ENCODE results near the gene ALDH3A2. TPM values are rescaled to one million over a fixed set of nuclear protein-coding genes. Genes with fewer than 3 reads are reported as not detected.
A peak's percentile ranks its signal among the peaks of the same experiment; 100 is the strongest.

The ALDH3A2 gene
- polyA plus RNA-seq, 6 donors from 2014 or later = 13.5 to 28.4 (median 18.1) TPM

- peaks cover 0 to 18% (median 13%) of the 10 kb centered on the region in 3 donors for H3K27me3 Mint-ChIP-seq
- peaks cover 0 to 3% (median 0%) of the 10 kb centered on the region in 3 donors for H3K4me1 Mint-ChIP-seq
- no peak for DNase-seq
- ATAC-seq (ENCODE audit: low read depth in 2 of 2) = no peak
- no peaks in the 10 kb centered on the region for H3K9me3 Mint-ChIP-seq
- no peaks in the 10 kb centered on the region for H3K36me3 Mint-ChIP-seq
- H3K27ac Mint-ChIP-seq = no peak overlapping the region
- H3K4me3 Mint-ChIP-seq = no peak overlapping the region
These were observed 68.4 kb downstream of the ALDH3A2 start for GRCh38 chr17:19717031-19717360.

- DNase-seq (no peak), ATAC-seq (ENCODE audit: low read depth in 2 of 2) (no peak)
- Mint-ChIP-seq H3K9me3 (no peaks in the 10 kb centered on the region), H3K27me3 (peaks cover 0 to 23% (median 13%) of the 10 kb centered on the region in 3 donors), H3K4me1 (peaks cover 0 to 3% (median 0%) of the 10 kb centered on the region in 3 donors), H3K36me3 (no peaks in the 10 kb centered on the region), H3K27ac (peak overlapping the region in 1 of 6 donors; percentile 54), H3K4me3 (no peak overlapping the region)
These were observed 68.9 kb downstream of the ALDH3A2 start for GRCh38 chr17:19717411-19717908.

- no peak overlapping the region for H3K4me3 Mint-ChIP-seq
- ATAC-seq (ENCODE audit: low read depth in 2 of 2) (no peak), DNase-seq (no peak)
- no peak overlapping the region for H3K27ac Mint-ChIP-seq
- H3K4me1 Mint-ChIP-seq = peaks cover 0 to 3% (median 3%) of the 10 kb centered on the region in 3 donors
- no peaks in the 10 kb centered on the region for H3K36me3 Mint-ChIP-seq
- no peaks in the 10 kb centered on the region for H3K9me3 Mint-ChIP-seq
- H3K27me3 Mint-ChIP-seq = peaks cover 0 to 25% (median 13%) of the 10 kb centered on the region in 3 donors
These were observed 69.6 kb downstream of the ALDH3A2 start for GRCh38 chr17:19718041-19718612.

GRCh38 chr17:19718613-19719354 lies 70.2 kb downstream of the ALDH3A2 start:
- Mint-ChIP-seq H3K36me3 (no peaks in the 10 kb centered on the region), H3K27me3 (peaks cover 0 to 25% (median 13%) of the 10 kb centered on the region in 3 donors), H3K27ac (peak overlapping the region in 1 of 6 donors; percentile 62), H3K9me3 (no peaks in the 10 kb centered on the region), H3K4me1 (peaks cover under 1 to 6% (median 3%) of the 10 kb centered on the region in 3 donors), H3K4me3 (no peak overlapping the region)
- no peak for DNase-seq
- ATAC-seq (ENCODE audit: low read depth in 2 of 2) = no peak

GRCh38 chr17:19719355-19720209 lies 71.0 kb downstream of the ALDH3A2 start:
- no peak for DNase-seq
- peaks cover 3 to 13% (median 6%) of the 10 kb centered on the region in 3 donors for H3K4me1 Mint-ChIP-seq
- H3K4me3 Mint-ChIP-seq = no peak overlapping the region
- ATAC-seq (ENCODE audit: low read depth in 2 of 2) = no peak
- no peaks in the 10 kb centered on the region for H3K36me3 Mint-ChIP-seq
- peak overlapping the region in 2 of 6 donors; percentile 62 to 76 for H3K27ac Mint-ChIP-seq
- H3K27me3 Mint-ChIP-seq = peaks cover 0 to 25% (median 13%) of the 10 kb centered on the region in 3 donors
- no peaks in the 10 kb centered on the region for H3K9me3 Mint-ChIP-seq

GRCh38 chr17:19720210-19720475 lies 71.6 kb downstream of the ALDH3A2 start:
- no peak for DNase-seq
- Mint-ChIP-seq H3K4me1 (peaks cover 6 to 16% (median 11%) of the 10 kb centered on the region in 3 donors), H3K9me3 (no peaks in the 10 kb centered on the region), H3K27ac (no peak overlapping the region), H3K36me3 (no peaks in the 10 kb centered on the region), H3K4me3 (no peak overlapping the region), H3K27me3 (peaks cover 2 to 25% (median 15%) of the 10 kb centered on the region in 3 donors)
- ATAC-seq (ENCODE audit: low read depth in 2 of 2) = no peak

GRCh38 chr17:19720631-19721426 lies 72.3 kb downstream of the ALDH3A2 start:
- ATAC-seq (ENCODE audit: low read depth in 2 of 2) (no peak), DNase-seq (no peak)
- Mint-ChIP-seq H3K36me3 (no peaks in the 10 kb centered on the region), H3K27ac (peak overlapping the region in 3 of 6 donors; percentile 53 to 73 (median 54)), H3K4me3 (no peak overlapping the region), H3K9me3 (no peaks in the 10 kb centered on the region), H3K4me1 (peaks cover 8 to 19% (median 13%) of the 10 kb centered on the region in 3 donors), H3K27me3 (peaks cover 5 to 25% (median 22%) of the 10 kb centered on the region in 3 donors)

GRCh38 chr17:19723964-19724363 lies 75.4 kb downstream of the ALDH3A2 start:
- peaks cover 5 to 25% (median 22%) of the 10 kb centered on the region in 3 donors for H3K27me3 Mint-ChIP-seq
- H3K4me3 Mint-ChIP-seq = peak overlapping the region; percentile 61 to 82 (median 70)
- no peaks in the 10 kb centered on the region for H3K36me3 Mint-ChIP-seq
- H3K4me1 Mint-ChIP-seq = peaks cover 8 to 19% (median 13%) of the 10 kb centered on the region in 3 donors
- H3K9me3 Mint-ChIP-seq = no peaks in the 10 kb centered on the region
- ATAC-seq (ENCODE audit: low read depth in 2 of 2) (no peak), DNase-seq (no peak)
- H3K27ac Mint-ChIP-seq = peak overlapping the region in 2 of 6 donors; percentile 43 to 53

GRCh38 chr17:19724501-19725420 lies 76.2 kb downstream of the ALDH3A2 start:
- peak overlapping the region in 5 of 6 donors; percentile 43 to 94 (median 66) for H3K27ac Mint-ChIP-seq
- H3K4me3 Mint-ChIP-seq = peak overlapping the region; percentile 66 to 87 (median 78)
- DNase-seq (peak; percentile 50), ATAC-seq (ENCODE audit: low read depth in 2 of 2) (peak; percentile 83 to 90)
- H3K36me3 Mint-ChIP-seq = no peaks in the 10 kb centered on the region
- H3K27me3 Mint-ChIP-seq = peaks cover 5 to 28% (median 21%) of the 10 kb centered on the region in 3 donors
- peaks cover 8 to 19% (median 13%) of the 10 kb centered on the region in 3 donors for H3K4me1 Mint-ChIP-seq
- H3K9me3 Mint-ChIP-seq = no peaks in the 10 kb centered on the region

GRCh38 chr17:19725486-19725885 lies 76.9 kb downstream of the ALDH3A2 start:
- peak overlapping the region in 4 of 6 donors; percentile 24 to 94 (median 74) for H3K27ac Mint-ChIP-seq
- DNase-seq (no peak), ATAC-seq (ENCODE audit: low read depth in 2 of 2) (no peak)

GRCh38 chr17:19726631-19727376 lies 78.3 kb downstream of the ALDH3A2 start:
- Mint-ChIP-seq H3K4me3 (no peak overlapping the region), H3K36me3 (no peaks in the 10 kb centered on the region), H3K27ac (peak overlapping the region in 3 of 6 donors; percentile 12 to 65 (median 32)), H3K27me3 (peaks cover 5 to 16% (median 14%) of the 10 kb centered on the region in 3 donors), H3K4me1 (peaks cover 5 to 19% (median 13%) of the 10 kb centered on the region in 3 donors), H3K9me3 (no peaks in the 10 kb centered on the region)
- no peak for DNase-seq
- ATAC-seq (ENCODE audit: low read depth in 2 of 2) = no peak

More at GRCh38 chr17:19725486-19725885, 76.9 kb downstream of the ALDH3A2 start:
- no peaks in the 10 kb centered on the region for H3K36me3 Mint-ChIP-seq
- peaks cover 5 to 22% (median 14%) of the 10 kb centered on the region in 3 donors for H3K27me3 Mint-ChIP-seq
- no peaks in the 10 kb centered on the region for H3K9me3 Mint-ChIP-seq
- H3K4me3 Mint-ChIP-seq = peak overlapping the region; percentile 0 to 87 (median 76)
- H3K4me1 Mint-ChIP-seq = peaks cover 8 to 19% (median 13%) of the 10 kb centered on the region in 3 donors
